ENCODE results near the gene LRP1B.

DNA sequence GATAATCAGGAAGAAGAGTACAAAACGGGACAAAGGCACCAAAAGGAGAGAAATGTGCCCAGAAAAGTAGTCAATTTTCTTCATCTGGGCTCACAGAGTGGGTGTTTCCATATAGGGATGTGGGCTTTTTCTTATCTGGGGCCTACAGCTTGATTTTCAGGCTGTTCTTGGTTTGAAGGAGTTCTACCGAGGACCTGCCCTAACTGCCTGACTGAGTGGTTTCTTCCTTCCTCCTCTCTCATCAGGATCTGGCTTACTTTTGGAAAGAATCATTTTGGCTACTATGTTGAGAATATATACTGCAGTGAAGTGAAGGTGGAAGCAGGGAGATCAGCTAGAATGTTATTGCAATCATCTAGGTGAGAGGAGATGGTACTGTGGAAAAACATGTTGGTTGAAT lies 316.7 kb downstream of the LRP1B start:
- TF ChIP-seq, protein P1, sequence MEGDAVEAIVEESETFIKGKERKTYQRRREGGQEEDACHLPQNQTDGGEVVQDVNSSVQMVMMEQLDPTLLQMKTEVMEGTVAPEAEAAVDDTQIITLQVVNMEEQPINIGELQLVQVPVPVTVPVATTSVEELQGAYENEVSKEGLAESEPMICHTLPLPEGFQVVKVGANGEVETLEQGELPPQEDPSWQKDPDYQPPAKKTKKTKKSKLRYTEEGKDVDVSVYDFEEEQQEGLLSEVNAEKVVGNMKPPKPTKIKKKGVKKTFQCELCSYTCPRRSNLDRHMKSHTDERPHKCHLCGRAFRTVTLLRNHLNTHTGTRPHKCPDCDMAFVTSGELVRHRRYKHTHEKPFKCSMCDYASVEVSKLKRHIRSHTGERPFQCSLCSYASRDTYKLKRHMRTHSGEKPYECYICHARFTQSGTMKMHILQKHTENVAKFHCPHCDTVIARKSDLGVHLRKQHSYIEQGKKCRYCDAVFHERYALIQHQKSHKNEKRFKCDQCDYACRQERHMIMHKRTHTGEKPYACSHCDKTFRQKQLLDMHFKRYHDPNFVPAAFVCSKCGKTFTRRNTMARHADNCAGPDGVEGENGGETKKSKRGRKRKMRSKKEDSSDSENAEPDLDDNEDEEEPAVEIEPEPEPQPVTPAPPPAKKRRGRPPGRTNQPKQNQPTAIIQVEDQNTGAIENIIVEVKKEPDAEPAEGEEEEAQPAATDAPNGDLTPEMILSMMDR (IDR thresholded peaks at IDR 0.05) = no peak
- TF ChIP-seq POLR2A (IDR thresholded peaks at IDR 0.05) = no peak

Measured in thyroid gland (tissue), 4 donors.